WERI-Rb-1 (cell line): ENCODE results near the gene LHX4.

Source experiments
- DNase-seq: peaks from one replicate; pipeline ENCODE4 v3.0.0-alpha.2; 2020
- H3K27ac ChIP-seq: fragments of 250-450 bp; sonication (Bioruptor Pico); 2 replicates; pipeline ENCODE4 v1.5.1; 2020; ENCODE audit warnings: mild to moderate bottlenecking, moderate library complexity
- H3K27me3 ChIP-seq: fragments of 250-450 bp; sonication (Bioruptor Pico); 2 replicates; pipeline ENCODE4 v1.5.1; 2021; ENCODE audit warnings: mild to moderate bottlenecking, low read depth, moderate library complexity; ENCODE audit not compliant: insufficient read depth, severe bottlenecking
- H3K36me3 ChIP-seq: fragments of 250-450 bp; sonication (Bioruptor Pico); 2 replicates; pipeline ENCODE4 v1.5.1; 2020; ENCODE audit warnings: mild to moderate bottlenecking, moderate library complexity
- H3K4me3 ChIP-seq: 2 replicates; pipeline ENCODE4 v1.5.1; 2011; ENCODE audit warnings: low read depth, mild to moderate bottlenecking, control low read depth, low read length
- H3K9me3 ChIP-seq: fragments of 250-450 bp; sonication (Bioruptor Pico); 2 replicates; pipeline ENCODE4 v1.5.1; 2021; ENCODE audit warnings: mild to moderate bottlenecking, moderate library complexity; ENCODE audit not compliant: severe bottlenecking
- CTCF ChIP-seq: IDR thresholded peaks from 2 replicates; pipeline ENCODE4 v1.5.1; 2011; ENCODE audit warnings: low read depth, mild to moderate bottlenecking, control low read depth, inconsistent platforms, low read length

The LHX4 gene

GRCh38 chr1:180282401-180283044, 52.5 kb downstream of the LHX4 start:
- Histone ChIP-seq H3K9me3 (no peaks in the 10 kb centered on the region), H3K27me3 (no peaks in the 10 kb centered on the region), H3K4me3 (no peak overlapping the region), H3K36me3 (peaks cover 31% of the 10 kb centered on the region), H3K27ac (no peak overlapping the region)
- no peak for DNase-seq
- no peak for TF ChIP-seq CTCF

- no peaks in the 10 kb centered on the region for H3K9me3 ChIP-seq
- no peak for TF ChIP-seq CTCF
- H3K27me3 ChIP-seq = no peaks in the 10 kb centered on the region
- DNase-seq = no peak
- no peak overlapping the region for H3K4me3 ChIP-seq
- peaks cover 25% of the 10 kb centered on the region for H3K36me3 ChIP-seq
- H3K27ac ChIP-seq = no peak overlapping the region
These were observed 53.0 kb downstream of the LHX4 start for GRCh38 chr1:180283098-180283497.

GRCh38 chr1:180286417-180286816, 56.4 kb downstream of the LHX4 start:
- Histone ChIP-seq H3K27me3 (no peaks in the 10 kb centered on the region), H3K4me3 (no peak overlapping the region), H3K9me3 (no peaks in the 10 kb centered on the region), H3K27ac (no peak overlapping the region), H3K36me3 (peaks cover 18% of the 10 kb centered on the region)
- no peak for TF ChIP-seq CTCF
- no peak for DNase-seq

DNA sequence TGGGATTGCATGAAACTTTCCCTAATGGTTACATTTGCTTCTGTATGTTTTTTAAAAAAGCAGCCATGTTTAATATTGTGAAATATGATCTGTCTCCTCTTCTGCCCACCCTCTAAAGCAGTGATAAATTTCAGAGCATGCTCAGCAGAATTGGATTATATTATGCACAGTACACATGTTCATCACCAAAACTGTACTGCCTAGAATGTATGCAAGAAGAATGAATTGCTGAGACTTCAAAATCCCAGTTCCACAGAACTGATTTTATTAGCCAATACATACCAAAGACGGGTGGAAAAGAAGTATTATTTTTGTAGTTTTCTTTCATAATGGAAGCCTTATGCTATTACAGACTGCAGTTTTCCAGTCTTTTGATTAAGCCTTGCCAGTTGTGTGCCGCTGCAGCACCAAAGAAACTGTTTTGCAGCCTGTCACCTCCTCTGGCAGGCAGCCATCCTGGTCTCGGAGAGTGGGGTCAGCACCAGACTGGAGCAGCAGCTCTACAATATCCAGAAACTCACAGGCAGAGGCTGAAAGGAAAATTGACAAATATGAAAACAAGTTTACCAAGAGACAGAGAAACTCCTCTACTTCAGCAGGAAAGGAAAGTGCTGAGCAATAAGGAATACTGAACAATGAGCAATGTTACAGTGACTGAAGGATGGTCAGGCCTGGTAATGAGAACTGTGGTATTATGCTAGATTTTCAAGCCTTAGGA, 58.1 kb downstream of the LHX4 start:
- no peak for DNase-seq
- H3K27me3 ChIP-seq = no peaks in the 10 kb centered on the region
- peaks cover 21% of the 10 kb centered on the region for H3K36me3 ChIP-seq
- H3K27ac ChIP-seq = no peak overlapping the region
- peaks cover 2% of the 10 kb centered on the region for H3K9me3 ChIP-seq
- H3K4me3 ChIP-seq = no peak overlapping the region
- TF ChIP-seq CTCF = no peak

GRCh38 chr1:180288940-180289339, 58.9 kb downstream of the LHX4 start:
- TF ChIP-seq CTCF = no peak
- H3K27me3 ChIP-seq = no peaks in the 10 kb centered on the region
- H3K9me3 ChIP-seq = peaks cover 2% of the 10 kb centered on the region
- no peak for DNase-seq
- H3K27ac ChIP-seq = no peak overlapping the region
- peaks cover 18% of the 10 kb centered on the region for H3K36me3 ChIP-seq
- H3K4me3 ChIP-seq = no peak overlapping the region
